GM19452 (cell line): ENCODE measurements around the gene SORT1.
"Not testable (repeated sequence)": the region's sequence is repeated elsewhere in the genome, so short reads cannot be mapped to it uniquely, and the experiment has no call there.

Experiments used
- ATAC-seq: cut with Tn5 transposase; IDR thresholded peaks from one replicate; pipeline ENCODE4 v1.9.1; 2021; ENCODE audit not compliant: unreplicated experiment

Gene SORT1

DNA sequence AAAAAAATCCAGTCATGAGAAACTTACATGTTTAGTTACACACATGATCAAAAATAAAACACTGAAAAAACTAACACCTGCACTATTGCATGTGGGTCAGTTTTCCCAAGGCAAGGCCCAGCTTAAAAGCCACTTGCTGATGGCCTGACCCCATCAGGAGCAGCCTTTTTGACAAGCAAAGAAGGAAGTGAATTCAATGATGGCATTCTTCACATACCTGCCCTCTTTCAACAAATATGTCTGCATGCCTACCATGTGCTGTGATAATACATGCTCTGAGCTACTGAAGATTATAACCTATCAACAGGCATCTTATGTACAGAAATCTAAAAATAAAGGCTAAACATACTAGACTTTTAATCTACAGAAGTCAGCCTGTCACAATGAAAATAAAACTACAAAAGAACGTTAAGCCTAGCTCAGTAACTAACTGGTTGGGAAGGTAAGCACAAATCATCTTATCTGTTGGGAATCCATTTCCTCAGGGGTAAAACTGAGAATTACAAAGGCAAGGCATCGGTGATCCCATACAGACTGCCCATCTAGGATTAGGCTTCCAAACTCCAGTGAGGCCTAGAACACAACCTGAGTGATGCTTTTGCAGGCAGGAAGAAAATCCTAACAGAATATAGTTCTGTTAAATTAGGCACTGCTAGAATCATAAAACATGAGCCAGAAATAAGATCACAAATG is 14.5 kb downstream of the SORT1 start:
- ATAC-seq = no peak

DNA sequence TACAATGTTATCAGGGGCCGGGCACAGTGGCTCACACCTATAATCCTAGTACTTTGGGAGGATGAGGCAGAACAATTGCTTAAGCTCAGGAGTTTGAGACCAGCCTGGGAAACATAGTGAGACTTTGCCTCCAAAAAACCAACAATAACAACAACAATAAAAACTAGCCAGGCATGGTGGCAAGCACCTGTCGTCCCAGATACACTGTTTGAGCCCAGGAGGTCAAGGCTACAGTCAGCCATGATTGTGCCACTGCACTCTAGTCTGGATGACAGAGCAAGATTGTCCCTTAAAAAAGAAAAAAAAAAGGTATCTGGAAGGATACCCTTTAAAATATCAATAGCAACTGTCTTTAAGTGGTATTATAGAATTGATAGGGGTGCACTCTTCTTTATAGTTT is 16.1 kb downstream of the SORT1 start:
- no peak for ATAC-seq

DNA sequence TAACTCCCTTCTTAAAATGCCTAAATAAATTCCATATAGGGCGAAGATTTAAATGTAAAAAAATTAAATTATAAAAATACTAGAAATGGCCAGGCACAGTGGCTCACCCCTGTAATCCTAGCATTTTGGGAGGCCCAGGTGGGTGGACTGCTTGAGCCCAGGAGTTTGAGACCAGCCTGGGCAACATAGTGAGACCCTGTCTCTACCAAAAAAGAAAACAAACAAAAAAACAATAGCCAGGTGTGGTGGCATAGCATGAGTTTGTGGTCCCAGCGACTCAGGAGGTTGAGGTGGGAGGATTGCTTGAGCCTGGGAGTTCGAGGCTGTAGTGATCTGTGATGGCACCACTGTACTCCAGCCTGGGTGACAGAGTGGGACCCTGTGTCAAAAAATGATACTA is 17.8 kb downstream of the SORT1 start:
- ATAC-seq = no peak

DNA sequence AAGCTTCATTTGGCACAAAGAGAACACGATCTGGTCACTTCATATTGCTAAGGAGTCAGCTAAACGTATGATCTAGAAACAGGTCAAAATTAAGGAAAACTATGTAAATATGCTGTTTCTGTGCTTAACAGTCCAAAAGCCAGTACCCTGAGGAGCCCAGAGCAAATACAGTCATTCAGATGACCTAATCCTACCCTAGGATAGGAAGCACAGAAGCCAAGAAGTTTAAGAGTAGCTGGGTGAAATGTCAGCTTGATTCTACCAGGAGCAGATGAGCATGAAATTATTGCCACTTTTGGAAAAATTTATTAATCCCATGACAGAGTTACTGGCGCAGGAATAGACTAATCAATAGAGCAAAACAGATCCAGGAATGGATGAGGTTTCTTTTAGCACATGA is 18.3 kb downstream of the SORT1 start:
- ATAC-seq = no peak

DNA sequence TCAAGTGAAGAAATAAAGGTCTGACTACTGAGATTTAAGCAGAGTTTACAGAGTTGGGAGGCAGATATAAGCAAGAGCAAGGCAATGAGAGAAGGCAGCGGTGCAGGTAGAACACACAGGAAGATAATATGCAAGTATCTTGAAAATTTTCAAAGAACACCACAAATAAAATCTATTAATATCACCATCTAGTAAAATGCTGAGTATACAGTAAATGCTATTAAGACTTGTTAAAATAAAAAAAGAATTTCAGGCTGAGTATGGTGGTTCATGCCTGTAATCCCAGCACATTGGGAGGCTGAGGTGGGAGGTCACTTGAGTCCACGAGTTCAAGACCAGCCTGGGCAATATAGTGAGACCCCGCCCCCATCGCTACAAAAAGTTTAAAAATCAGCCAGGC is 20.0 kb downstream of the SORT1 start:
- no peak for ATAC-seq

DNA sequence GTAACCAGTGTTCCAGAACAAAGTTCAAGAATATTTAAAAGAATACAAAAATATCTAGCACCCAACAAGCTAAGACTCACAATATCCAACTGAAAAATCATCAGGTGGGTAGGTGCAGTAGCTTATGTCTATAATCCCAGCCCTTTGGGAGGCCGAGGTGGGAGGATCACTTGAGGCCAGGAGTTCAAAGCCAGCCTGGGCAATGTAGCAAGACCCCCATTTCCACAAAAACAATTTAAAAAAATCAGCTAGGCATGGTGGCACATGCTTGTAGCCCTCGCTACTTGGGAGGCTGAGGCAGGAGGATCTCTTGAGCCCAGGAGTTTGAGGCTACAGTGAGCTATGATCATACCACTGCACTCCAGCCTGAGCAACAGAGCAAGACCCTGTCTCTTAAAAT is 24.0 kb downstream of the SORT1 start:
- not testable (repeated sequence) for ATAC-seq

DNA sequence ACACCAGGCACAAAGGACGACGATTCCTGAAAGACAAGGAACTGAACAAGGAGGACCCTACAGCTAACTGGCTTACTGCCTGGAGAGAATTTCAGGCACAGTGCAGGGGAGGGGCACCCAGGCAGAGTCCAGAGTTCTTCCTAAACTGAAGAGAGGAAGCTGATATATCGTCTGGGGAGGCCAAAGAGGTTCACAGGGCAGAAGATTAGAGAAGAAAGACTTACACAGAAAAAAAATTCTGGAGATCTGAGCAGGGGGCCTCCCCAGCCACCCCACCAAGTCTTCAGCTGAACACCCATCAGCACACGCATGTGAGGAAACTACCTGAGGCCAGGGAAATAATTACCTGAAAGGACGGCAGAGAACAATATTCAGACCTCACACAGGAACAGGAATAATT is 24.6 kb downstream of the SORT1 start:
- ATAC-seq = no peak

DNA sequence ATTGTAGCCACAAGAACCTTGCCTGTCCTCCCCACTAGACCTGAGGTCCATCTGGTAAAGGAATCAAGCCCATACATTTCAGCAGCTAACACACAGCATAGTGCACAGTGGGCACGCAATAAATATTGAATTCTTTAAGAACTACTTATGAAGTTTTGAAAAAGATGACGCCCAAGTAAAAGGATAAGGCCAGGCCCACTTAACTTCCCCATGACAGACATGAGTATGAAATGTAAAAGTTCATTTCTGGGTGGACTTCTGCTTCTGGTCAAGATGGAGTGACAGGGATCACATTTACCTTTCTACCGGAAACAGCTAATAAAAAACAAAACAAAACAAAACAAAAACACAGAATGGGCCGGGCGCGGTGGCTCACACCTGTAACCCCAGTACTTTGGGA is 25.4 kb downstream of the SORT1 start:
- no peak for ATAC-seq

DNA sequence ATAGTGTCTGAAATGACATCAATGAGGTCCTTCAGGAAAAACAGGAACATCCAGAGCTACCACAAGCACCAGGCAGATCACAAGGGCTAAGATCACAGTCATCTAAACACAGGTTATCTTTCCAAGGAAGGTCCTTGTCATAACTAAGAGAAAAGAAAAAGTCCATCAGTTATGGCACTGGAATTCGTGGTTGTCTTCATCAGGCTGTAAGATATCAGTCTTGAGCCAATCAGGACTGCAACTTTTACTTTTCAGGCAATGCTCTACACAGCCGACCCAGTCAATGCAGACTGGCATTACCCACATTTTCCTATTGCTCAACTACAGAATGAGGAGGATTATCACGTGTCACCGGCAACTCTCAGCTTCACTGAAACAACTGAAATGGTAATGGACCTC is 26.4 kb downstream of the SORT1 start:
- no peak for ATAC-seq

DNA sequence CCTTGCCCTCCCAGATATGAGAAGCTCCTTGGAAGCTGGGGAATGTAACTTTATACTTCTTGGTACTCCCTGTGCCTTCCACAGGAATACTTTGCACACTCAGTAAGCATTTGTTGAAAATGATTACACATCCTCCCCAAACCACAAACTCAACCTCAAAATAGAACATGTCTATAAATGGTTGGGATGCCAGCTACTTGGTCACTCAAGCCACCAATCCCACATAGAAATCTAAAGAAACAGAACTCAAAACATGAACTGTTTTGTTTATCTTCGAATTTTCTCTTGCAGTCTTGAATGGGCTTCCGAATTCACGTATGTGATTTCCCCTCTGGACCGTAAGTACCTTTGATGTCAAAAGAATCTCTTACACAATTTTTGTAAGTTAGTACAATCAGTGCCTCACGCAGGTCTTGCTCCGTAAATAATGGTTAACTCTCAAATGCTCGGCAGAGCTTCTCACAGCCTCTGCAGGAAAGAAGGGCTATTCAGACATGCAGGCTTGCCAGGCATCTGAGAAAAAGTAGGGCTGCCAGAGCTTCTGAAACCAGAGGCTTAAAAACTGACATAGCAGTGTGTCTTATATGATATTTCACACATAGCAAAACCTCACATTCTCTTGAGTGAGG is 26.9 kb downstream of the SORT1 start:
- no peak for ATAC-seq

DNA sequence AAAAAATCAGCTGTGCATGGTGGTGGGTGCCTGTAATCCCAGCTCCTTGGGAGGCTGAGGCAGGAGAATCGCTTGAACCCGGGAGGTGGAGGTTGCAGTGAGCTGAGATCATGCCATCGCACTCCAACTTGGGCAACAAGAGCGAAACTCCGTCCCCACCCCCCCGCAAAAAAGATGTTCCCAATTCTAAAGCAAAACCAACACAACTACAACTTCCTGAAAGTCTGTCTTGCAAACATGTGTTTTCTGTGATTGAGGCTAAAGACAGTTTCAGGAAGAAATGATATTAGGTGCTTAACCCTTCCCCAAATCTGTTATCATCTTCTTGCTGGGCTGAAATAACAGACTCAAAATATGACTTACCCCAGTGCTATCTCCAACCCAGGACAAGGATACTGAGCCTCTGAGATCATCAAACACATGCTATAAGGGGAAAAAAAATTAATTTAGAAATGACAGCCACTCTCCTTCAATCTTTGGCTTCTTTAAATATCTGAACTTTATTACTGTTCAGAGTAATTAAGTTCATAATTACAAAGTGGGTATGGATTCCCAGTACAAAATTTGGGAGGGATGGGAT is 28.5 kb downstream of the SORT1 start:
- no peak for ATAC-seq

DNA sequence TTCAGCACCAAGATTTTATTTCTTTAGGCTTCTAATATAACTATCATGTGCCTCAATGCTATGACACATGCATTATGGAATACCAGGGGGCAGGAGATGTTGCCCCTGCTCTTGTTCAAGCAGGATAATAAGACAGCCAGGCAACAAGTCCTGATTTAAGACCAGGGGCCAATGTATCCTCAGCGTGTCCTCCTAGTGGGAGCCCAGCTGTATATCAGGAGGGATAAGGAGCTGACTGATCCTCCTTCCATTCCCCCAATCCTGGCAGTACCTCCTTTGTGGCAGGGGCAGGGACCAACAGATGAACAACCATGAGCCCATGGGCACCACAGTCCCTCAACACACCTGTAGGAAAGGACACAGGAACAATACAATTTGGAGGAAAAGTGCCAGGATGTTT is 29.3 kb downstream of the SORT1 start:
- no peak for ATAC-seq

DNA sequence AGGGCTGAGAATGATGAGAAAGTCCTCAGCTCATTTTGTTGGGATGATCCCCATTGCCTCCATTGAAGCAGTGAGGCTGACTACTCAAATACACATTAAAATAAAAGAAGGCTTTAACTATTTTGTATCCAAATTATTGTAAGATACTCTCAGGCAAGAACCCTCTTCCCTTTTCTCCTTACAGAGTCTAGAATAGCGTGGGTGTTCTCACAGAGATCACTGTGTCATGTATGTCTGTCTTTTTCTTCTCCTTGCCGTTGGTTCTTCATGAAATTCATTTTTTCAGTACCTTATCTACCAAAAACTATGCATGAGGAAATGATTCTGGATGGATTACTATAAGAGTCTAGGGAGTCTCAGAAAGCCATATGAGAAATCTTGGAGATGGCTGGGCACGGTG is 30.1 kb downstream of the SORT1 start:
- no peak for ATAC-seq

DNA sequence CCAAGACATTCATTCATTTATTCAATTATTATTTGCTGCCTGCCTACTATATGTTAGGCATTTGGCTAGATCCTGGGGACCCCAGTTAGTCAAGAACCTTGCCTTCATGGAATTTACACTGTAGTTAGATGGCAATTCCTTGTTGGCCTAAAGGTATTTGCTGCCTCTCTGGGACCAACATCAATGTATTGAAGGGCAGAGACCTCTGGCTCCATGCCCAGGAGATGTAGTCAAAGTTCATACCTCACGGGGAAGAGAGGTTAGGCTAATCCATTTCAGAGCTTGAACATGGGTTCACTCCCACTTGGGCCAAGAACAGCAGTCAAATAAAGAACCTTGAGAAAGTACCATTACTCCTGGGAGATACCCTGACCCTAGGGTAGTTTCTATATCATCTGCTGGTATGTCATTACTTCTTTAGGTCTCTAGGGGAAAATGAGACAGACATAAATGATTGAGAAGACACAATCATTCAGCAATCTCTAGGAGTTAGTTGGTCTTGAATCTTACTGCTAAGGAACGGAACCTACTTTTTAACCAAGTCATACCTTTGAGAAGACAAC is 32.0 kb downstream of the SORT1 start:
- no peak for ATAC-seq

DNA sequence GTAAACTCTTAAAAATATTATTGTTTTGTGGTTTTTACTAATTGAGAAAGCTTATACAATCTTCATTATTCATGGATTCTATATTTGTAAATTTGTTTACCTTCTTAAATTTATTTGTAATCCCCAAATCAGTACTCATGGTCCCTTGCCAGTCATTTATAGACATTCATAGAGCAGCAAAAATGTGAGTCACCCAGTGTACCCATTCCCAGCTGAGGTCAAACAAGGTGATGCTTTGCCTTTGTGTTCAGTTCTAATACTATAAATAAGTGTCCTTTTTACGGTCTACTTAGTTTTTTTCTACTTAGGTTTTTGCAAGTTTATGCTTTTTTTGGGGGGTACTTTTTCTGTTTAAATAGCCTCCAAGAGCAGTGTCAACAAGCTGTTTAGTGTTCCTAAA is 36.1 kb downstream of the SORT1 start:
- ATAC-seq = no peak

DNA sequence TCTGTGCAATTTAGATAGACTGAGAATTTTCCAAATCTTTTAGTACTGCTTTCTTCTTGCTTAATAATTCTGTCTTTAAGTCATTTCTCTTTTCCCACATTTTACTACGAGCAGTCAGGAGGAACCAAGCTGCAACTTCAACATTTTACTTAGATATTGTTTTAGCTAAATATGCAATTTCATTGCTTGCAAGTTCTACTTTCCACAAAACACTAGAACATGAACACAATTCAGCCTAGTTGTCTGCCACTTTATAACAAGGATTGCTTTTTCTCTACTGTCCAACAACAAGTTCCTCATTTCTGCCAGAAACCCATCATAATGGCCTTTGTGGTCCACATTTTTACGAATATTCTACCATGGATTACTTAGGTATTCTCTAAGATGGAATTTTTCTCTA is 36.6 kb downstream of the SORT1 start:
- no peak for ATAC-seq

DNA sequence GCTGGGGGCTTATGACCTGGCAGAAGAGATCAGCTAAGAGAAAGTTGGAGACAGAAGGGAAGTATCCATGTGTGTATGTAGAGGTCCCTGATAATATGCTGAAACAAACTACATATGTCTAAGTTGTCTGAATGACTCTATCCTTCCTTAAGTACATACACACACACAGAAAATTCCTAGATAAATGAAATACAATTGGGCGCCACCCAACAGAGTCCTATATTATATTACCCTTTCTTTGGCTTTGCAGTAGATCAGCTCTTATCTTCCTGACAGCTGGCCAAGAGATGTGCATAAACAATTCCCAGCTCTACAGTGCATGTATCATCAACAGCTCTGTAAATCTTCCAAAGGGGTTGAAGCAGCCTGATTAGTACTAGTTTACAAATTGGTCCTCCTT is 40.1 kb downstream of the SORT1 start:
- no peak for ATAC-seq

DNA sequence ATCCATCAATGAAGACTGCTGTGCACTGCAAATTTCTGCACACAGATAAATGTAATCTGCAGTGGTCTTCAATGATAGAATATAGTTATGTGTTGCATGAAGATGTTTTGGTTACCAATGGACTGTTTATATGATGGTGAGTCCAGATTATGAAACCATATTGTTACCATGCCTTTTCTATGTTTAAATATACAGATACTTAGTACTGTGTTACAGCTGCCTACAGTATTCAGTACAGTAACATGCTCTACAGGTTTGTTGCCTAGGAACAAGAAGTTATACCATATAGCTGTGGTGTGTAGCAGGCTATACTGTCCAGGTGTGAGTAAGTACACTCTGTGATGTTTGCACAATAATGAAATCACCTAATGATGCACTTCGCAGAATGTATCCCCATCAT is 40.8 kb downstream of the SORT1 start:
- ATAC-seq = no peak

DNA sequence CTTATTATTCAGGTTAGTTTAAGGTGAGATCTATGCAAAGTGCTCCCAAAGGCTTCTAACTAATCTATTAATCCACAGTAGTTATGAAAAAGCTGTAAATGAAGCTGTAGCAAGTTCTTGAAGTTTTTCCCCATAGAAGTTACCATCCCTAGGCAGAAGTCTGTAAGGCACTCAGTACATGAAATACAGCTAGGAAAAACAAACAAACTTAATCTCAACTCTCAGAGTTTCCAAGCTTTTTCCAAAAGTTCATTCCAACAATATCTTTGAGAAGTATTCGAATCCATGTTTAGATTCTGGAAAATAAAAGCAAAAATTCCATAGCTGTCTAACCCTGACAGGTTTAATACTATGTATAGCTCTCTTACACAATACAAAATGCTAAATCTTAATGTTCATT is 41.2 kb downstream of the SORT1 start:
- no peak for ATAC-seq

DNA sequence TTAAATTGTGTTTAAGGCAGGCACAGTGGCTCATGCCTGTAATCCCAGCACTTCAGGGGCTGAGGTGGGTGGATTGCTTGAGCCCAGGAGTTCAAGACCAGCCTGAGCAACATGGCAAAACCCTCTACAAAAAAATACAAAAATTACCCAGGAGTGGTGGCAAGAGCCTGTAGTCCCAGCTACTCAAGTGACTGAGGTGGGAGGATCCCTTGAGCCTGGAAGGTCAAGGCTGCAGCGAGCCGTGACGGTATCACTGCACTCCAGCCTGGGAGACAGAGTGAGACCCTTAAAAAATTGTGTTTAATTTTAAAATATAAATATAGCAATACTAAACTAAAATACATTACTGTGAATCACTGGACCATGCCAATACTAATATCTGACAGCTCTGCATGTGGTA is 42.8 kb downstream of the SORT1 start:
- ATAC-seq = no peak

DNA sequence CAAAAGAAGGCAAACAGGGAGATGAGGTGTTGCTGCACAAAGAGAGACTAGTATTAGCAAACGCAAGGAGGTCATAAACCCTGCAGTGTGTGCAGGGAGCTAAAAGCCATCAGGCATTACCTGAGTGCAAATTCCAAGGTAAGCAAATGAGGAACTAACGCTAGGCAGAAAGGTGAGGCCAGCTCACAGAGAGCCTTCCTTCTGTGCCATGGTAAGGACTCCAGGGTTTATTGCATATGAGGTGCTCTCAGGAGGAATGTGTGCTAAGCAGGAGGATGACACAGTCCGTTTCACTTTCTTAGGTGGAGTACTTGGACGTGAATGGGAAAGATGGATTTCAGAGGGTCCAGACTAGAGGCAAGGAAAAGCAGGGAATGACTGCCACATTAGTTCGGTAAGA is 46.3 kb downstream of the SORT1 start:
- no peak for ATAC-seq

DNA sequence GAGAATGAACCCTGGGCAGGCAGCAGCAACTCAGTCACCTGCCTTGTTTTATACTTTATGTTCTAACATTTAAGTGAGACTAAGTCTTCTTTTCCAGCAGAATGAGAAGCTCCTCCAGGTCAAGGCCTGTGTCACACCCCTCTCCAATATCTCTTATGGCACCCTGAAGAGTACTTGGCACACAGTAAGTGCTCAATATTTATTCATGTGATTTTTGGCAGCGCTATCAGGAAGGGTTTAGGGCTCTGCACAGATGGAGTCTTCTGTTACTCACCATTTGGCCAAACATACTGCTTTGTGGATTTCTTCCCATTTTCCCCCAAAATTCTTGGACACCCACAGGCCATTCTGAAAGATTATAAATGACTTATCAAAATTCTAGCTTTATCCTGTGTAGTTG is 47.1 kb downstream of the SORT1 start:
- ATAC-seq = no peak
